HepG2 (cell line): Measurements from ENCODE around the gene GDF7. TPM values are rescaled to one million over a fixed set of nuclear protein-coding genes. Genes with fewer than 3 reads are reported as not detected.

Experiments used
- CBX2 ChIP-seq, 2 experiments: fragments of 200-600 bp in 1 of 2; sonication (generic); formaldehyde crosslinking in 1 of 2; IDR thresholded peaks; 2 replicates each; pipeline versions ENCODE4 v1.7.0 to v1.8.1; 2018 to 2022; ENCODE audit warnings: low read depth in 2 of 2, low read length in 1 of 2, mild to moderate bottlenecking in 1 of 2, missing genetic modification reagents in 1 of 2
- CHD4 ChIP-seq: fragments of 200-600 bp; sonication (generic); IDR thresholded peaks from 2 replicates; pipeline ENCODE4 v1.7.0; 2017; ENCODE audit warnings: mild to moderate bottlenecking, low read length, borderline replicate concordance
- MATR3 ChIP-seq: sonication (generic); formaldehyde crosslinking; IDR thresholded peaks from 2 replicates; pipeline ENCODE4 v1.4.0; 2020; ENCODE audit warnings: missing genetic modification reagents
- MED13 ChIP-seq: sonication (generic); formaldehyde crosslinking; IDR thresholded peaks from 2 replicates; pipeline ENCODE4 v1.5.0; 2020; ENCODE audit warnings: missing genetic modification reagents
- NR2F6 ChIP-seq, 2 experiments: IDR thresholded peaks; 2 replicates each; pipeline ENCODE4 v1.6.1; 2016; ENCODE audit warnings: antibody characterized with exemption in 1 of 2, mild to moderate bottlenecking in 1 of 2
- PPARG ChIP-seq: conservative IDR thresholded peaks from 2 replicates; pipeline ENCODE4 v1.6.1; 2016; ENCODE audit warnings: missing biosample characterization, missing genetic modification reagents
- TBP ChIP-seq: sonication (generic); formaldehyde crosslinking; IDR thresholded peaks from 2 replicates; pipeline ENCODE4 v1.5.0; 2020; ENCODE audit warnings: missing genetic modification reagents
- TBX3 ChIP-seq: fragments of 450-650 bp; IDR thresholded peaks from 2 replicates; pipeline ENCODE4 v1.6.1; 2017; ENCODE audit warnings: antibody characterized with exemption, mild to moderate bottlenecking, inconsistent platforms, borderline replicate concordance
- TSC22D2 ChIP-seq: sonication (generic); formaldehyde crosslinking; IDR thresholded peaks from 2 replicates; pipeline ENCODE4 v1.5.1; 2020; ENCODE audit warnings: missing genetic modification reagents, mild to moderate bottlenecking, borderline replicate concordance
- YEATS2 ChIP-seq: sonication (generic); formaldehyde crosslinking; IDR thresholded peaks from 2 replicates; pipeline ENCODE4 v1.4.0; 2020; ENCODE audit warnings: missing genetic modification reagents, borderline replicate concordance
- ZNF17 ChIP-seq: sonication (generic); formaldehyde crosslinking; IDR thresholded peaks from 2 replicates; pipeline ENCODE4 v1.5.0; 2020; ENCODE audit warnings: mild to moderate bottlenecking, missing genetic modification reagents
- ZNF263 ChIP-seq: sonication (generic); formaldehyde crosslinking; IDR thresholded peaks from 2 replicates; pipeline ENCODE4 v1.4.0; 2020; ENCODE audit warnings: missing genetic modification reagents
- ZNF292 ChIP-seq: sonication (generic); formaldehyde crosslinking; IDR thresholded peaks from 2 replicates; pipeline ENCODE4 v1.8.1; 2022; ENCODE audit warnings: mild to moderate bottlenecking, low read depth, missing genetic modification reagents, borderline replicate concordance
- ZNF296 ChIP-seq: sonication (generic); formaldehyde crosslinking; conservative IDR thresholded peaks from 2 replicates; pipeline ENCODE4 v1.5.0; 2020; ENCODE audit warnings: mild to moderate bottlenecking, missing genetic modification reagents
- ZNF430 ChIP-seq: sonication (generic); formaldehyde crosslinking; IDR thresholded peaks from 2 replicates; pipeline ENCODE4 v1.9.0; 2021; ENCODE audit warnings: mild to moderate bottlenecking, missing genetic modification reagents
- ZNF547 ChIP-seq: sonication (generic); formaldehyde crosslinking; IDR thresholded peaks from 2 replicates; pipeline ENCODE4 v1.5.1; 2020; ENCODE audit warnings: mild to moderate bottlenecking, missing genetic modification reagents
- ZNF747 ChIP-seq: sonication (generic); formaldehyde crosslinking; IDR thresholded peaks from 2 replicates; pipeline ENCODE4 v1.8.1; 2023; ENCODE audit warnings: missing genetic modification reagents, mild to moderate bottlenecking, borderline replicate concordance
- ZSCAN25 ChIP-seq: sonication (generic); formaldehyde crosslinking; IDR thresholded peaks from 2 replicates; pipeline ENCODE4 v1.8.0; 2022; ENCODE audit warnings: mild to moderate bottlenecking, missing genetic modification reagents
- polyA plus RNA-seq, 8 experiments: library from polyadenylated mRNA; depleted of rRNA in 3 of 8; stranded (reverse) in 7 of 8; unstranded in 1 of 8; fragments of >200 nt; fragmentation: Illumina TruSeq in 4 of 8; extraction: Trizol in 4 of 8; gene quantifications; 2 replicates each; pipeline versions ENCODE4 v1.2.1 to v1.2.3, GENCODE V29; 2011 to 2016; ENCODE audit warnings: low read depth in 4 of 8, missing spikeins in 1 of 8, mixed read lengths in 1 of 8; ENCODE audit not compliant: insufficient read depth in 1 of 8
- total RNA-seq, 5 experiments: library from RNA; depleted of rRNA; stranded (reverse); fragments of >200 nt; fragmentation: Illumina TruSeq; extraction: Trizol; gene quantifications; 2 replicates each; pipeline ENCODE4 v1.2.3, GENCODE V29; 2016; ENCODE audit warnings: low read depth in 1 of 5
- TF ChIP-seq, protein P1 (sequence below): sonication (generic); formaldehyde crosslinking; IDR thresholded peaks from 2 replicates; pipeline ENCODE4 v1.5.0; 2020; ENCODE audit warnings: missing genetic modification reagents, mild to moderate bottlenecking, borderline replicate concordance
- TF ChIP-seq, protein P2 (sequence below): sonication (generic); formaldehyde crosslinking; IDR thresholded peaks from 2 replicates; pipeline ENCODE4 v1.4.0; 2020; ENCODE audit warnings: missing genetic modification reagents, low read depth, mild to moderate bottlenecking, borderline replicate concordance
- TF ChIP-seq, protein P3 (sequence below): sonication (generic); formaldehyde crosslinking; IDR thresholded peaks from 2 replicates; pipeline ENCODE4 v1.9.0; 2021; ENCODE audit warnings: missing genetic modification reagents, borderline replicate concordance
- TF ChIP-seq, protein P4 (sequence below): sonication (generic); formaldehyde crosslinking; IDR thresholded peaks from 2 replicates; pipeline ENCODE4 v1.5.1; 2020; ENCODE audit warnings: missing genetic modification reagents, mild to moderate bottlenecking, borderline replicate concordance

The GDF7 gene
- total and polyA plus RNA-seq, 2 of the 13 experiments (the other 11 are each of a cell fraction or from before 2014, with no cell fraction given), result 1.6 to 15.0 TPM

DNA sequence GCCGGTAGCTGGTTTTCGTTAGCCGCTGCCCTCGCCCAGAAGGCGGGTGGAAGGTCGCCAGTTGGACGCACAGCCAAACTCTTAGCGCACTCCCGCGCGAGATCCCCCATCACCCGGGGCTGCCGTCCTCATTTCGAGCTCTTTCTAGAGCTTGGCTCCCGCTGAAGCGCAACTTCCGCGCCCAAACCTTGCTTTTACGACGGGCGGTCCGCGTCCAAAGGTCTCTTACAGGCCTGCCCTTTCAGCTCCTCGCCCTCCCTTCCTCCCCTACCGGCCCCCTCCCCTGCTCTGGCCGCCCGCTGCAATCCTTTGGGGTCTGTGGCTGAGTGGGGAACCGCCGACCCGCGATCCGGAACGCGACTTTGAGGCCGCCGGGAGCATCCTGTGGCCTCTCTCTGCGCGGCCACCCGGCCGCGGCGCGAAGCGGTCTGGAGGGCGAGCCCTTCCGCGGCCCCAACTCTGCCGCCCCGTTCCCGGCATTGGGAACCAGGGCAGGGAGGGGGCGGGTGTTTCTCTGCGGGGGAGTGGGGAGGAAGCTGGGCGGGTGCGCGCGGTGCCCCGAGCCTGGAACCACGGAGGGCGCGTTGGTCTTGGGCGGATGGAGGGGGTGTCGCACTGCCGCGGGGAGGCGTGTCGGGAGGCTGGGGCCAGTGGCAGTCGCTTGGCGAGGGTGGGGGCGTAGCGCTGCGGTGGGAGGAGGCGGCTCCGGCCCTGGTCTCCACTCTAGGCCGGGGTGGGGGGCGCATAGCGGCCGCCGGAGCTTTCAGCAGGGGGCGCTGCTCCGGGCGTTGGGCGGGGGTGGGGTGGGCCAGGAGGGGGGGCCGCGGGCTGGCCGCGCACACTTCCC lies at the start of gene GDF7 (continued):
- no peak for TF ChIP-seq PPARG (CRISPR knock-in tag)
- no peak for TF ChIP-seq TSC22D2 (CRISPR knock-in tag)
- no peak for TF ChIP-seq TBX3
- peak; percentile 10; the same call in 1 of the 2 replicates for TF ChIP-seq ZNF430 (CRISPR knock-in tag)
- TF ChIP-seq CBX2 (IDR thresholded peaks at IDR 0.05; ENCODE audit: low read depth, low read length), result no peak
- no peak for TF ChIP-seq CBX2 (CRISPR knock-in tag; IDR thresholded peaks at IDR 0.05; ENCODE audit: low read depth)
- TF ChIP-seq CHD4, result no peak
- TF ChIP-seq NR2F6 (IDR thresholded peaks at IDR 0.05), result no peak
- no peak for TF ChIP-seq NR2F6 (CRISPR knock-in tag; IDR thresholded peaks at IDR 0.05)
- TF ChIP-seq, protein P1, sequence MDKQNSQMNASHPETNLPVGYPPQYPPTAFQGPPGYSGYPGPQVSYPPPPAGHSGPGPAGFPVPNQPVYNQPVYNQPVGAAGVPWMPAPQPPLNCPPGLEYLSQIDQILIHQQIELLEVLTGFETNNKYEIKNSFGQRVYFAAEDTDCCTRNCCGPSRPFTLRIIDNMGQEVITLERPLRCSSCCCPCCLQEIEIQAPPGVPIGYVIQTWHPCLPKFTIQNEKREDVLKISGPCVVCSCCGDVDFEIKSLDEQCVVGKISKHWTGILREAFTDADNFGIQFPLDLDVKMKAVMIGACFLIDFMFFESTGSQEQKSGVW (CRISPR knock-in tag), result no peak
- no peak; the same call in 1 of the 2 replicates for TF ChIP-seq ZNF263 (CRISPR knock-in tag)
- TF ChIP-seq ZSCAN25 (CRISPR knock-in tag), result no peak
- no peak for TF ChIP-seq ZNF296 (CRISPR knock-in tag)
- TF ChIP-seq, protein P2, sequence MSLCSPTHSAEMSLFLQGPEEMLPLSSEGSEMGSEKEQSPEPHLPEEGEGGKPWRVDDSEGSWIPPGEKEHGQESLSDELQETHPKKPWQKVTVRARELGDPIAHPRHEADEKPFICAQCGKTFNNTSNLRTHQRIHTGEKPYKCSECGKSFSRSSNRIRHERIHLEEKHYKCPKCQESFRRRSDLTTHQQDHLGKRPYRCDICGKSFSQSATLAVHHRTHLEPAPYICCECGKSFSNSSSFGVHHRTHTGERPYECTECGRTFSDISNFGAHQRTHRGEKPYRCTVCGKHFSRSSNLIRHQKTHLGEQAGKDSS (CRISPR knock-in tag), result no peak
- no peak; the same call in none of the 2 replicates for TF ChIP-seq ZNF547 (CRISPR knock-in tag)
- TF ChIP-seq, protein P3, sequence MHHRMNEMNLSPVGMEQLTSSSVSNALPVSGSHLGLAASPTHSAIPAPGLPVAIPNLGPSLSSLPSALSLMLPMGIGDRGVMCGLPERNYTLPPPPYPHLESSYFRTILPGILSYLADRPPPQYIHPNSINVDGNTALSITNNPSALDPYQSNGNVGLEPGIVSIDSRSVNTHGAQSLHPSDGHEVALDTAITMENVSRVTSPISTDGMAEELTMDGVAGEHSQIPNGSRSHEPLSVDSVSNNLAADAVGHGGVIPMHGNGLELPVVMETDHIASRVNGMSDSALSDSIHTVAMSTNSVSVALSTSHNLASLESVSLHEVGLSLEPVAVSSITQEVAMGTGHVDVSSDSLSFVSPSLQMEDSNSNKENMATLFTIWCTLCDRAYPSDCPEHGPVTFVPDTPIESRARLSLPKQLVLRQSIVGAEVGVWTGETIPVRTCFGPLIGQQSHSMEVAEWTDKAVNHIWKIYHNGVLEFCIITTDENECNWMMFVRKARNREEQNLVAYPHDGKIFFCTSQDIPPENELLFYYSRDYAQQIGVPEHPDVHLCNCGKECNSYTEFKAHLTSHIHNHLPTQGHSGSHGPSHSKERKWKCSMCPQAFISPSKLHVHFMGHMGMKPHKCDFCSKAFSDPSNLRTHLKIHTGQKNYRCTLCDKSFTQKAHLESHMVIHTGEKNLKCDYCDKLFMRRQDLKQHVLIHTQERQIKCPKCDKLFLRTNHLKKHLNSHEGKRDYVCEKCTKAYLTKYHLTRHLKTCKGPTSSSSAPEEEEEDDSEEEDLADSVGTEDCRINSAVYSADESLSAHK (CRISPR knock-in tag), result no peak
- peak; percentile 71; the same call in 1 of the 2 replicates for TF ChIP-seq ZNF747
- TF ChIP-seq, protein P4, sequence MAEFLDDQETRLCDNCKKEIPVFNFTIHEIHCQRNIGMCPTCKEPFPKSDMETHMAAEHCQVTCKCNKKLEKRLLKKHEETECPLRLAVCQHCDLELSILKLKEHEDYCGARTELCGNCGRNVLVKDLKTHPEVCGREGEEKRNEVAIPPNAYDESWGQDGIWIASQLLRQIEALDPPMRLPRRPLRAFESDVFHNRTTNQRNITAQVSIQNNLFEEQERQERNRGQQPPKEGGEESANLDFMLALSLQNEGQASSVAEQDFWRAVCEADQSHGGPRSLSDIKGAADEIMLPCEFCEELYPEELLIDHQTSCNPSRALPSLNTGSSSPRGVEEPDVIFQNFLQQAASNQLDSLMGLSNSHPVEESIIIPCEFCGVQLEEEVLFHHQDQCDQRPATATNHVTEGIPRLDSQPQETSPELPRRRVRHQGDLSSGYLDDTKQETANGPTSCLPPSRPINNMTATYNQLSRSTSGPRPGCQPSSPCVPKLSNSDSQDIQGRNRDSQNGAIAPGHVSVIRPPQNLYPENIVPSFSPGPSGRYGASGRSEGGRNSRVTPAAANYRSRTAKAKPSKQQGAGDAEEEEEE (CRISPR knock-in tag), result no peak
- no peak for TF ChIP-seq YEATS2 (CRISPR knock-in tag)
- TF ChIP-seq ZNF292, result no peak
- TF ChIP-seq MED13 (CRISPR knock-in tag), result peak; percentile 49; the same call in 1 of the 2 replicates
- TF ChIP-seq ZNF17 (CRISPR knock-in tag), result no peak
- no peak for TF ChIP-seq TBP (CRISPR knock-in tag)
- no peak for TF ChIP-seq MATR3
